HepG2 (cell line): ENCODE results near the gene LRRC4C. TPM values are rescaled to one million over a fixed set of nuclear protein-coding genes. Genes with fewer than 3 reads are reported as not detected.

Experiments
- AHDC1 ChIP-seq: sonication (generic); formaldehyde crosslinking; IDR thresholded peaks from 2 replicates; pipeline ENCODE4 v1.5.1; 2020; ENCODE audit warnings: mild to moderate bottlenecking, missing genetic modification reagents, borderline replicate concordance
- ATF2 ChIP-seq: sonication (generic); formaldehyde crosslinking; IDR thresholded peaks from 2 replicates; pipeline ENCODE4 v1.4.0; 2020; ENCODE audit warnings: missing genetic modification reagents
- HNRNPH1 ChIP-seq: fragments of 200-400 bp; formaldehyde crosslinking; optimal IDR thresholded peaks from 2 replicates; pipeline ENCODE3; 2017; ENCODE audit warnings: mild to moderate bottlenecking, low read depth, low read length
- JUND ChIP-seq: sonication (generic); formaldehyde crosslinking; IDR thresholded peaks from 2 replicates; pipeline ENCODE4 v1.8.0; 2022; ENCODE audit warnings: mild to moderate bottlenecking, missing genetic modification reagents
- KDM5B ChIP-seq: sonication (generic); formaldehyde crosslinking; IDR thresholded peaks from 2 replicates; pipeline ENCODE4 v1.4.0; 2020; ENCODE audit warnings: missing genetic modification reagents, mild to moderate bottlenecking, borderline replicate concordance
- KLF11 ChIP-seq: IDR thresholded peaks from 2 replicates; pipeline ENCODE4 v1.6.1; 2016; ENCODE audit warnings: missing compliant biosample characterization
- MXD4 ChIP-seq: IDR thresholded peaks from 2 replicates; pipeline ENCODE4 v1.6.1; 2016; ENCODE audit warnings: mild to moderate bottlenecking, missing biosample characterization, missing genetic modification reagents
- PRPF4 ChIP-seq: fragments of 200-400 bp; formaldehyde crosslinking; IDR thresholded peaks from 2 replicates; pipeline ENCODE4 v1.6.1; 2016; ENCODE audit warnings: low read length, low read depth; ENCODE audit not compliant: poor library complexity, severe bottlenecking
- RARA ChIP-seq: IDR thresholded peaks from 2 replicates; pipeline ENCODE4 v1.6.1; 2016; ENCODE audit warnings: missing genetic modification reagents, missing compliant biosample characterization
- RFXAP ChIP-seq: sonication (generic); formaldehyde crosslinking; IDR thresholded peaks from 2 replicates; pipeline ENCODE4 v1.4.0; 2020; ENCODE audit warnings: missing genetic modification reagents, borderline replicate concordance
- ZFYVE20 ChIP-seq: sonication (generic); formaldehyde crosslinking; IDR thresholded peaks from 2 replicates; pipeline ENCODE4 v1.8.0; 2023; ENCODE audit warnings: low read depth, mild to moderate bottlenecking, moderate library complexity, missing genetic modification reagents, borderline replicate concordance
- ZNF12 ChIP-seq: sonication (generic); formaldehyde crosslinking; IDR thresholded peaks from 2 replicates; pipeline ENCODE4 v1.5.0; 2020; ENCODE audit warnings: missing genetic modification reagents
- ZNF20 ChIP-seq: sonication (generic); formaldehyde crosslinking; IDR thresholded peaks from 2 replicates; pipeline ENCODE4 v1.4.0; 2020; ENCODE audit warnings: mild to moderate bottlenecking, moderate library complexity, missing genetic modification reagents
- ZNF234 ChIP-seq: sonication (generic); formaldehyde crosslinking; conservative IDR thresholded peaks from 2 replicates; pipeline ENCODE4 v1.5.1; 2020; ENCODE audit warnings: mild to moderate bottlenecking, missing genetic modification reagents
- ZNF281 ChIP-seq: sonication (generic); formaldehyde crosslinking; IDR thresholded peaks from 2 replicates; pipeline ENCODE4 v1.4.0; 2020; ENCODE audit warnings: missing genetic modification reagents, borderline replicate concordance
- ZNF33A ChIP-seq: sonication (generic); formaldehyde crosslinking; IDR thresholded peaks from 2 replicates; pipeline ENCODE4 v1.5.1; 2020; ENCODE audit warnings: missing genetic modification reagents, mild to moderate bottlenecking, moderate library complexity, borderline replicate concordance
- ZNF430 ChIP-seq: sonication (generic); formaldehyde crosslinking; IDR thresholded peaks from 2 replicates; pipeline ENCODE4 v1.9.0; 2021; ENCODE audit warnings: mild to moderate bottlenecking, missing genetic modification reagents
- ZNF556 ChIP-seq: sonication (generic); formaldehyde crosslinking; IDR thresholded peaks from 2 replicates; pipeline ENCODE4 v1.4.0; 2020; ENCODE audit warnings: mild to moderate bottlenecking, missing genetic modification reagents, borderline replicate concordance
- ZNF616 ChIP-seq: sonication (generic); formaldehyde crosslinking; IDR thresholded peaks from 2 replicates; pipeline ENCODE4 v1.5.0; 2020; ENCODE audit warnings: low read depth, mild to moderate bottlenecking, missing genetic modification reagents
- ZNF761 ChIP-seq: sonication (generic); formaldehyde crosslinking; conservative IDR thresholded peaks from 2 replicates; pipeline ENCODE4 v1.4.0; 2020; ENCODE audit warnings: mild to moderate bottlenecking, missing genetic modification reagents
- ZSCAN20 ChIP-seq: sonication (generic); formaldehyde crosslinking; IDR thresholded peaks from 2 replicates; pipeline ENCODE4 v1.4.0; 2020; ENCODE audit warnings: missing genetic modification reagents, mild to moderate bottlenecking, borderline replicate concordance
- polyA plus RNA-seq, 8 experiments: library from polyadenylated mRNA; depleted of rRNA in 3 of 8; stranded (reverse) in 7 of 8; unstranded in 1 of 8; fragments of >200 nt; fragmentation: Illumina TruSeq in 4 of 8; extraction: Trizol in 4 of 8; gene quantifications; 2 replicates each; pipeline versions ENCODE4 v1.2.1 to v1.2.3, GENCODE V29; 2011 to 2016; ENCODE audit warnings: low read depth in 4 of 8, missing spikeins in 1 of 8, mixed read lengths in 1 of 8; ENCODE audit not compliant: insufficient read depth in 1 of 8
- total RNA-seq, 5 experiments: library from RNA; depleted of rRNA; stranded (reverse); fragments of >200 nt; fragmentation: Illumina TruSeq; extraction: Trizol; gene quantifications; 2 replicates each; pipeline ENCODE4 v1.2.3, GENCODE V29; 2016; ENCODE audit warnings: low read depth in 1 of 5

LRRC4C gene
- total and polyA plus RNA-seq, 2 of the 13 experiments (the other 11 are each of a cell fraction or from before 2014, with no cell fraction given): not detected

- TF ChIP-seq RARA (CRISPR knock-in tag) (peak; percentile 37), RFXAP (CRISPR knock-in tag) (no peak), ZNF20 (CRISPR knock-in tag) (no peak), ZNF234 (CRISPR knock-in tag) (no peak), PRPF4 (no peak), ZNF33A (CRISPR knock-in tag) (no peak), AHDC1 (CRISPR knock-in tag) (peak; percentile 50; the same call in 1 of the 2 replicates), KLF11 (CRISPR knock-in tag) (no peak), ZSCAN20 (CRISPR knock-in tag) (no peak), ZNF430 (no peak), JUND (CRISPR knock-in tag) (no peak), ZNF761 (no peak), ZNF12 (CRISPR knock-in tag) (no peak), KDM5B (CRISPR knock-in tag) (no peak), ZNF556 (CRISPR knock-in tag) (no peak), HNRNPH1 (no peak), ZNF616 (no peak), ZNF281 (CRISPR knock-in tag) (no peak), MXD4 (CRISPR knock-in tag) (no peak), ZFYVE20 (CRISPR knock-in tag) (no peak), ATF2 (CRISPR knock-in tag) (no peak)
Measured at GRCh38 chr11:41133023-41133422, 326.4 kb downstream of the LRRC4C start (continued).
